WTC11 (cell line): ENCODE data around the gene MYMX.

Source experiments
- FOXP1 ChIP-seq: sonication (generic); formaldehyde crosslinking; IDR thresholded peaks from 2 replicates; pipeline ENCODE4 v1.8.0; 2022; ENCODE audit warnings: missing genetic modification reagents, mild to moderate bottlenecking, moderate library complexity, borderline replicate concordance
- NFYB ChIP-seq: sonication (generic); formaldehyde crosslinking; conservative IDR thresholded peaks from 2 replicates; pipeline ENCODE4 v1.8.0; 2022; ENCODE audit warnings: low read depth, missing genetic modification reagents
- TF ChIP-seq, protein P1 (sequence below): fragments of 200-600 bp; IDR thresholded peaks from 2 replicates; pipeline ENCODE4 v1.8.0; 2022; ENCODE audit warnings: antibody characterized with exemption

DNA sequence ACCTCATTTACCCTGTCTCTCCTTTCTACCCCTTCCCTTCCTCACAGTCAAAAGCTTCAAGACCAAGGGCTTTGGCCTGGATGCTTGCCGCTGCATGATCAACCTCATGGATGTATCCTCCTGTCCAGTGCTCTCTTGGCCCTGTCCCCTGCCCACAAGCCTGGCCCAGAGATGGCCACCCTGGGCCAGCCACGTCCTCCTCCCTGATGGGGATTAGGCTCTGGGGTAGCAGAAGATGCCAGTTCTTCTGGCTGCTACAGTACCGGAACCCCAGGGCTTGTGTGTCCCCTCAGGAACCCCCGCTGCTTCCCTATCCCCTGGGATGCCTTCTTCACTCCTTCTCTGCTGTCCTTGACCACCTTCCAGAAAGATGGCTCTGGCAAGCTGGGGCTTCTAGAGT lies 35.8 kb upstream of the MYMX start:
- no peak for TF ChIP-seq NFYB
- TF ChIP-seq, protein P1, sequence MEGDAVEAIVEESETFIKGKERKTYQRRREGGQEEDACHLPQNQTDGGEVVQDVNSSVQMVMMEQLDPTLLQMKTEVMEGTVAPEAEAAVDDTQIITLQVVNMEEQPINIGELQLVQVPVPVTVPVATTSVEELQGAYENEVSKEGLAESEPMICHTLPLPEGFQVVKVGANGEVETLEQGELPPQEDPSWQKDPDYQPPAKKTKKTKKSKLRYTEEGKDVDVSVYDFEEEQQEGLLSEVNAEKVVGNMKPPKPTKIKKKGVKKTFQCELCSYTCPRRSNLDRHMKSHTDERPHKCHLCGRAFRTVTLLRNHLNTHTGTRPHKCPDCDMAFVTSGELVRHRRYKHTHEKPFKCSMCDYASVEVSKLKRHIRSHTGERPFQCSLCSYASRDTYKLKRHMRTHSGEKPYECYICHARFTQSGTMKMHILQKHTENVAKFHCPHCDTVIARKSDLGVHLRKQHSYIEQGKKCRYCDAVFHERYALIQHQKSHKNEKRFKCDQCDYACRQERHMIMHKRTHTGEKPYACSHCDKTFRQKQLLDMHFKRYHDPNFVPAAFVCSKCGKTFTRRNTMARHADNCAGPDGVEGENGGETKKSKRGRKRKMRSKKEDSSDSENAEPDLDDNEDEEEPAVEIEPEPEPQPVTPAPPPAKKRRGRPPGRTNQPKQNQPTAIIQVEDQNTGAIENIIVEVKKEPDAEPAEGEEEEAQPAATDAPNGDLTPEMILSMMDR: no peak
- no peak for TF ChIP-seq FOXP1 (CRISPR knock-in tag)
